Measurements from ENCODE around the gene VWA3B. TPM values are rescaled to one million over a fixed set of nuclear protein-coding genes. Genes with fewer than 3 reads are reported as not detected.

VWA3B gene
- total and polyA plus RNA-seq, 2 of the 4 experiments (the other 2 are of a cell fraction), result not detected

DNA sequence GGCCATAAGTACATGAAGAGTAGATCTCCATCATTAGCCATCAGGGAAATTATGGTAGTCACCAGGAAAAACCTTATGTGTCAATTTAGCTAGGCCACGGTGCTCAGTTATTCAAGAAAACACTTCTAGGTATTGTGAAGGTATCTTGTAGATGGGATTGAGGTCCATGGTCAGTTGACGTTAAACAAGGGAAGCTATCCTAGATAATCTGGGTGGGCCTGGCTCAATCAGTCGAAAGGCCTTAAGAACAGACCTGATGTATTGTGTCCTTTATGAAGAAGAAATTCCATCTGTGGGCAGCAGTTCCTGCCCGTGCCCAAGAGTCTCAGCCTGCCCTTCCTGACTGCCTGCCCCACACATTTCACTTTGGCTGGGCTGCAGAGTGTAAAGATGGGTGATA lies 242.6 kb downstream of the VWA3B start:
- H4K91ac ChIP-seq (ENCODE audit: insufficient read depth, low read depth, low read length), result no peak overlapping the region
- H3K4me2 ChIP-seq (ENCODE audit: low read depth, low read length), result no peak overlapping the region
- WGBS, 2 experiments (ENCODE audit: extremely low coverage in 2 of 2, insufficient read length in 1 of 2), result 73% methylated on average over 2 of the region's 4 CpGs; no CpG with 5 or more reads in 1 of the 2 experiments
- in situ Hi-C loops (cut with MboI; ENCODE audit: low sequenced_read_pairs) (no loop called here), dilution Hi-C loops (cut with HindIII; ENCODE audit: low sequenced_read_pairs, unreplicated experiment) (no loop called here), intact Hi-C loops (cut with micrococcal nuclease) (no loop called here)
- no peaks in the 10 kb centered on the region for H3K79me1 ChIP-seq (ENCODE audit: low read depth in 1 of 2, low read length in 2 of 2)
- DNase-seq, result no peak
- no peak overlapping the region for H4K5ac ChIP-seq (ENCODE audit: low read depth, low read length)
- H2AK9ac ChIP-seq (replicated peaks; ENCODE audit: low read depth, low read length, poor library complexity), result no peak overlapping the region
- ChIA-PET CTCF (no interaction called here), POLR2A (ENCODE audit: unreplicated experiment) (no interaction called here)
- no peak overlapping the region for H2BK120ac ChIP-seq (ENCODE audit: low read depth, low read length)
- TF ChIP-seq NFE2L2 (IDR thresholded peaks at IDR 0.05; ENCODE audit: low read depth, low read length), result no peak
- TF ChIP-seq CEBPB (IDR thresholded peaks at IDR 0.05; ENCODE audit: low read depth, low read length), result no peak
- no peak for TF ChIP-seq MAFK (IDR thresholded peaks at IDR 0.05; ENCODE audit: low read depth, low read length)
- TF ChIP-seq CHD1 (IDR thresholded peaks at IDR 0.05; ENCODE audit: low read depth, low read length), result no peak
- TF ChIP-seq SMC3 (IDR thresholded peaks at IDR 0.05; ENCODE audit: low read depth, low read length), result no peak
- H2AK5ac ChIP-seq (ENCODE audit: low read depth, low read length), result no peak overlapping the region
- no peaks in the 10 kb centered on the region for H3K9me3 ChIP-seq (ENCODE audit: control insufficient read depth, insufficient read depth, low read length)
- no peak overlapping the region for H3K56ac ChIP-seq (ENCODE audit: extremely low read depth, insufficient read depth, low read length)
- no peak overlapping the region for H2AFZ ChIP-seq (replicated peaks; ENCODE audit: low read length, poor library complexity)
- no peak overlapping the region for H3K9ac ChIP-seq (ENCODE audit: low read depth, low read length)
- no peak overlapping the region for H3K4me3 ChIP-seq (ENCODE audit: insufficient read depth, low read depth, low read length)
- H3K23ac ChIP-seq (ENCODE audit: low read depth, low read length), result no peak overlapping the region
- no peaks in the 10 kb centered on the region for H3K36me3 ChIP-seq (ENCODE audit: control insufficient read depth, insufficient read depth, low read length)
- no peaks in the 10 kb centered on the region for H4K20me1 ChIP-seq (ENCODE audit: insufficient read depth, low read length)
- H4K8ac ChIP-seq (ENCODE audit: low read depth in 2 of 2, low read length in 2 of 2), result no peak overlapping the region
- no TSS peak for BruUV-seq (replicated peaks)
- no peak overlapping the region for H3K18ac ChIP-seq (ENCODE audit: low read depth, low read length)
- peaks cover 4% of the 10 kb centered on the region for H3K4me1 ChIP-seq (ENCODE audit: control insufficient read depth, insufficient read depth, low read length)
- no peak overlapping the region for H2BK20ac ChIP-seq (ENCODE audit: low read depth, low read length)
- H3K27me3 ChIP-seq (ENCODE audit: control insufficient read depth, insufficient read depth, low read length), result no peaks in the 10 kb centered on the region; the same call in 1 of the 2 replicates
- no peak overlapping the region for H3K27ac ChIP-seq (ENCODE audit: insufficient read depth, low read length)
- no peak overlapping the region for H2BK15ac ChIP-seq (ENCODE audit: low read depth, low read length)
- H3K9me1 ChIP-seq (ENCODE audit: insufficient read depth, low read length), result peaks cover 11% of the 10 kb centered on the region
- ATAC-seq (ENCODE audit: low read depth), result no peak
- no peak overlapping the region for H3K4ac ChIP-seq (ENCODE audit: low read depth, low read length)
- H3K14ac ChIP-seq (replicated peaks; ENCODE audit: low read depth, low read length), result no peak overlapping the region
- no peak overlapping the region for H2BK5ac ChIP-seq (ENCODE audit: low read depth, low read length, poor library complexity, severe bottlenecking)

Measured in IMR-90 (cell line).